HepG2 (cell line): Measurements from ENCODE around the gene GRB10.

Experiments
- FOSL1 ChIP-seq: sonication (generic); formaldehyde crosslinking; IDR thresholded peaks from 2 replicates; pipeline ENCODE4 v1.9.0; 2021; ENCODE audit warnings: missing genetic modification reagents, borderline replicate concordance
- GABPB1 ChIP-seq: IDR thresholded peaks from 2 replicates; pipeline ENCODE4 v1.6.1; 2016; ENCODE audit warnings: mild to moderate bottlenecking, missing genetic modification reagents, moderate library complexity, missing compliant biosample characterization
- GZF1 ChIP-seq: sonication (generic); formaldehyde crosslinking; IDR thresholded peaks from 2 replicates; pipeline ENCODE4 v1.5.1; 2020; ENCODE audit warnings: mild to moderate bottlenecking, missing genetic modification reagents
- HNRNPL ChIP-seq: fragments of 200-400 bp; formaldehyde crosslinking; IDR thresholded peaks from 2 replicates; pipeline ENCODE4 v1.6.1; 2017; ENCODE audit warnings: mild to moderate bottlenecking, low read depth, low read length
- POLR2A ChIP-seq, 2 experiments: IDR thresholded peaks; 2 replicates each; pipeline ENCODE4 v1.6.1; 2011; ENCODE audit warnings: low read depth in 2 of 2, low read length in 2 of 2, mild to moderate bottlenecking in 1 of 2, moderate library complexity in 1 of 2; ENCODE audit not compliant: insufficient read depth in 1 of 2
- POLR2AphosphoS5 ChIP-seq: IDR thresholded peaks from 2 replicates; pipeline ENCODE4 v1.6.1; 2012; ENCODE audit warnings: low read depth, low read length
- SIN3A ChIP-seq: IDR thresholded peaks from 2 replicates; pipeline ENCODE4 v1.6.1; 2011; ENCODE audit warnings: low read depth, mild to moderate bottlenecking, control low read depth, low read length, borderline replicate concordance
- TRIM24 ChIP-seq: sonication (generic); formaldehyde crosslinking; IDR thresholded peaks from 2 replicates; pipeline ENCODE4 v1.8.0; 2022; ENCODE audit warnings: mild to moderate bottlenecking, missing genetic modification reagents
- TF ChIP-seq, protein P1 (sequence below): sonication (generic); formaldehyde crosslinking; IDR thresholded peaks from 2 replicates; pipeline ENCODE4 v1.5.0; 2020; ENCODE audit warnings: mild to moderate bottlenecking, missing genetic modification reagents, moderate library complexity

DNA sequence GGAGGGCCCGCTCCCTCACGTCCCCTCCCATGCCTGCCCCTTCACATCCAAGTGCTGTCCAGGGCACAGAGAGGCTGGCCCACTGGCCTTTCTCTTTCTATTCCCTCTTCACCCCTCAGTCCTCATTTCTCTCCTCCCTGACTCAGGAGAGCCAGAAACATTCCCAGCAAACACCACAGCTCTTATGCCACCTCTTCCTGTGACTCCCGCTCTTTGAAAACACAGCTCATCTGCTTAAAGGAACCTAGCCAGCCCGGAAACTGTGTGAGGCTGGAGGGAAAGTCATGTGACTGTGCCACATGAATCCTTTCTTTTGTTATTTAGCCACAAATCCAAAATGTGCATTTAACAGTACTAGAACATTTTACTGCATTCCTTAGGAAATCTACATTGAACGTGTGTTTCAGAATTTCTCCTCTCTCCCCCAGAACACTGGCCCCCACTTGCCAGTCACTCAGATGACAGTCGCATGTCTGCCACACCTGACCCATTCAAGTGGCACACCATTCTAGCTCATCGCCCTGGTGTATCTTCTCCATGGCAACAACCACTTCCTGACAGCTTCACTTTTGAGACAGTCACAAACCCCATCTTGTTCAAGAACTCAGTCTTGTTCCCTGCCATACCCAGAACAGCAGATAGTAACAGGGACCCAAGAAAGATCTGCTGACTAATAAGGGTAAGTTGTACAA, 42.8 kb downstream of the GRB10 start:
- TF ChIP-seq SIN3A (no peak), HNRNPL (no peak), POLR2A (IDR thresholded peaks at IDR 0.05; ENCODE audit: insufficient read depth in 1 of 2, low read depth in 2 of 2, low read length in 2 of 2) (no peak), GZF1 (CRISPR knock-in tag) (no peak), POLR2AphosphoS5 (no peak), GABPB1 (CRISPR knock-in tag) (no peak), FOSL1 (CRISPR knock-in tag) (no peak), TRIM24 (CRISPR knock-in tag) (no peak)
- TF ChIP-seq, protein P1, sequence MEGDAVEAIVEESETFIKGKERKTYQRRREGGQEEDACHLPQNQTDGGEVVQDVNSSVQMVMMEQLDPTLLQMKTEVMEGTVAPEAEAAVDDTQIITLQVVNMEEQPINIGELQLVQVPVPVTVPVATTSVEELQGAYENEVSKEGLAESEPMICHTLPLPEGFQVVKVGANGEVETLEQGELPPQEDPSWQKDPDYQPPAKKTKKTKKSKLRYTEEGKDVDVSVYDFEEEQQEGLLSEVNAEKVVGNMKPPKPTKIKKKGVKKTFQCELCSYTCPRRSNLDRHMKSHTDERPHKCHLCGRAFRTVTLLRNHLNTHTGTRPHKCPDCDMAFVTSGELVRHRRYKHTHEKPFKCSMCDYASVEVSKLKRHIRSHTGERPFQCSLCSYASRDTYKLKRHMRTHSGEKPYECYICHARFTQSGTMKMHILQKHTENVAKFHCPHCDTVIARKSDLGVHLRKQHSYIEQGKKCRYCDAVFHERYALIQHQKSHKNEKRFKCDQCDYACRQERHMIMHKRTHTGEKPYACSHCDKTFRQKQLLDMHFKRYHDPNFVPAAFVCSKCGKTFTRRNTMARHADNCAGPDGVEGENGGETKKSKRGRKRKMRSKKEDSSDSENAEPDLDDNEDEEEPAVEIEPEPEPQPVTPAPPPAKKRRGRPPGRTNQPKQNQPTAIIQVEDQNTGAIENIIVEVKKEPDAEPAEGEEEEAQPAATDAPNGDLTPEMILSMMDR (CRISPR knock-in tag): no peak
